Heart left ventricle (tissue), 13 donors: ENCODE data around the gene CCL17.

ENCODE experiments used
- POLR2A ChIP-seq, 2 donors: fragments of 450-650 bp; IDR thresholded peaks; one replicate each; pipeline ENCODE4 v1.6.1; 2017; ENCODE audit warnings: antibody characterized with exemption in 2 of 2, mild to moderate bottlenecking in 2 of 2, moderate library complexity in 2 of 2
- TF ChIP-seq, protein P1 (sequence below), 12 donors: fragments of 200-600 bp; sonication (generic) in 4 of 12; IDR thresholded peaks; one replicate each; pipeline versions ENCODE4 v1.5.0 to v1.8.0; 2018 to 2022; ENCODE audit warnings: antibody characterized with exemption in 12 of 12, mild to moderate bottlenecking in 5 of 12
- donor health status: ischemic (EF 13 %, LVEDD 7.1; RV severe dilation, severe dysfunction).
- donor health status: DM: no; HTN: yes; CAD: no.
- donor health status: DM: no; HTN: no; CAD: no.
- donor health status: ischemic (EF 25% LVEDD 6.9; RV normal size, moderate dysfunction).
- donor health status: ischemic (EF 25% LVEDD 5.7; RV mildly dilated, moderate dysfunction).
- donor health status: ischemic (EF 35%, LVEDD 5.7; RV mildly dilated, moderate dysfunction).
- donor health status: nonischemic (EF 11% LVEDD 7.7; RV severe dilation, severe dysfunction).
- donor health status: DM: yes; HTN: yes; CAD: no.
- donor health status: PGD.
- donor health status: ischemic (EF 29% LVEDD 5.4; RV normal size, mild dysfunction).
- donor health status: nonischemic (EF 23%, LVEDD 6.1; RV moderate dilation, normal function).

GRCh38 chr16:57390636-57391295 is 13.8 kb upstream of the CCL17 start:
- TF ChIP-seq, protein P1, sequence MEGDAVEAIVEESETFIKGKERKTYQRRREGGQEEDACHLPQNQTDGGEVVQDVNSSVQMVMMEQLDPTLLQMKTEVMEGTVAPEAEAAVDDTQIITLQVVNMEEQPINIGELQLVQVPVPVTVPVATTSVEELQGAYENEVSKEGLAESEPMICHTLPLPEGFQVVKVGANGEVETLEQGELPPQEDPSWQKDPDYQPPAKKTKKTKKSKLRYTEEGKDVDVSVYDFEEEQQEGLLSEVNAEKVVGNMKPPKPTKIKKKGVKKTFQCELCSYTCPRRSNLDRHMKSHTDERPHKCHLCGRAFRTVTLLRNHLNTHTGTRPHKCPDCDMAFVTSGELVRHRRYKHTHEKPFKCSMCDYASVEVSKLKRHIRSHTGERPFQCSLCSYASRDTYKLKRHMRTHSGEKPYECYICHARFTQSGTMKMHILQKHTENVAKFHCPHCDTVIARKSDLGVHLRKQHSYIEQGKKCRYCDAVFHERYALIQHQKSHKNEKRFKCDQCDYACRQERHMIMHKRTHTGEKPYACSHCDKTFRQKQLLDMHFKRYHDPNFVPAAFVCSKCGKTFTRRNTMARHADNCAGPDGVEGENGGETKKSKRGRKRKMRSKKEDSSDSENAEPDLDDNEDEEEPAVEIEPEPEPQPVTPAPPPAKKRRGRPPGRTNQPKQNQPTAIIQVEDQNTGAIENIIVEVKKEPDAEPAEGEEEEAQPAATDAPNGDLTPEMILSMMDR (IDR thresholded peaks at IDR 0.05) = no peak
- no peak for TF ChIP-seq POLR2A (IDR thresholded peaks at IDR 0.05)
